Panc1 (cell line): ENCODE measurements around the gene OSGIN1.

ENCODE experiments used
- CTCF ChIP-seq: fragments of 450-650 bp; IDR thresholded peaks from 2 replicates; pipeline ENCODE4 v1.5.1; 2017; ENCODE audit warnings: mild to moderate bottlenecking
- POLR2AphosphoS5 ChIP-seq: IDR thresholded peaks from 2 replicates; pipeline ENCODE4 v1.6.1; 2012; ENCODE audit warnings: mild to moderate bottlenecking, low read depth, low read length, moderate library complexity
- SIN3A ChIP-seq: IDR thresholded peaks from 2 replicates; pipeline ENCODE4 v1.6.1; 2012; ENCODE audit warnings: low read depth, mild to moderate bottlenecking, low read length, moderate library complexity, borderline replicate concordance; ENCODE audit not compliant: insufficient read depth
- TF ChIP-seq, protein P1 (sequence below), 2 experiments: IDR thresholded peaks; 2 replicates each; pipeline ENCODE4 v1.6.1; 2011 to 2012; ENCODE audit warnings: low read depth in 2 of 2, control low read depth in 1 of 2, low read length in 1 of 2, mild to moderate bottlenecking in 1 of 2, moderate library complexity in 1 of 2; ENCODE audit not compliant: insufficient read depth in 1 of 2

DNA sequence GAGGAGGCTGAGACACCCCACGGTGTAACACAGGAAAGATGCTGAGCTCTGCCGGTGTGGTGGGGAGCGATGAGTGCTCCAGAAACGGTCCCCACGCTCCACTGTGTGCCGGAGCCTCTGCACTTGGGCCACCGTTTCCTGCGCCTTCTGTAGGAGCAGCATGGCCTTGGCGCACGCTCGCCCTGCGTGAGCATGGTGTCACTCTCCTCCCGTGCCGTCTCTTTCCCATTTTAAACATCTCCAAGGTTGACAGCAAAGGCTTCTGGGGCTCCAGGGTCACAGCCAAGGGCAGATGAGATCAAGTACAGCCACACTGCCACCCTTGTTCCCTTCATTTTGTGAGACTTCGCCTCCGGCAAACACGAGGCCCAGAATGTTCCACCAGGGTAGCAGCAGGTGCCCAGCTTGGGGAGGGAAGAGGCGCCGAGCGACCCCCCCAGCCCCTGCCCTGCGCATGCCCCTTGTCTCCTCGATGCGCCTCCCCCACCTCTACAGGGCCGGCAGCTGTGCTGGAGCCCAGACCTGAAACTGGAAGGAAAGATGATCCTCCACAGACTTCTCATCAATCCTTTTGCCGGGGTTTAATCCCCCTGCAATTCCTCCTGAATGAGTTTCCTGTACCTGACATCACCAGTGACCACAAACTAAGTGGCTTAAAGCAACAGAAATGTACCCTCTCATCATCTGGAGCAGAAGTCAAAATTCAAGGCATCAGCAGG is 19.9 kb upstream of the OSGIN1 start:
- TF ChIP-seq CTCF (no peak), POLR2AphosphoS5 (no peak), SIN3A (no peak)
- TF ChIP-seq, protein P1, sequence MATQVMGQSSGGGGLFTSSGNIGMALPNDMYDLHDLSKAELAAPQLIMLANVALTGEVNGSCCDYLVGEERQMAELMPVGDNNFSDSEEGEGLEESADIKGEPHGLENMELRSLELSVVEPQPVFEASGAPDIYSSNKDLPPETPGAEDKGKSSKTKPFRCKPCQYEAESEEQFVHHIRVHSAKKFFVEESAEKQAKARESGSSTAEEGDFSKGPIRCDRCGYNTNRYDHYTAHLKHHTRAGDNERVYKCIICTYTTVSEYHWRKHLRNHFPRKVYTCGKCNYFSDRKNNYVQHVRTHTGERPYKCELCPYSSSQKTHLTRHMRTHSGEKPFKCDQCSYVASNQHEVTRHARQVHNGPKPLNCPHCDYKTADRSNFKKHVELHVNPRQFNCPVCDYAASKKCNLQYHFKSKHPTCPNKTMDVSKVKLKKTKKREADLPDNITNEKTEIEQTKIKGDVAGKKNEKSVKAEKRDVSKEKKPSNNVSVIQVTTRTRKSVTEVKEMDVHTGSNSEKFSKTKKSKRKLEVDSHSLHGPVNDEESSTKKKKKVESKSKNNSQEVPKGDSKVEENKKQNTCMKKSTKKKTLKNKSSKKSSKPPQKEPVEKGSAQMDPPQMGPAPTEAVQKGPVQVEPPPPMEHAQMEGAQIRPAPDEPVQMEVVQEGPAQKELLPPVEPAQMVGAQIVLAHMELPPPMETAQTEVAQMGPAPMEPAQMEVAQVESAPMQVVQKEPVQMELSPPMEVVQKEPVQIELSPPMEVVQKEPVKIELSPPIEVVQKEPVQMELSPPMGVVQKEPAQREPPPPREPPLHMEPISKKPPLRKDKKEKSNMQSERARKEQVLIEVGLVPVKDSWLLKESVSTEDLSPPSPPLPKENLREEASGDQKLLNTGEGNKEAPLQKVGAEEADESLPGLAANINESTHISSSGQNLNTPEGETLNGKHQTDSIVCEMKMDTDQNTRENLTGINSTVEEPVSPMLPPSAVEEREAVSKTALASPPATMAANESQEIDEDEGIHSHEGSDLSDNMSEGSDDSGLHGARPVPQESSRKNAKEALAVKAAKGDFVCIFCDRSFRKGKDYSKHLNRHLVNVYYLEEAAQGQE (IDR thresholded peaks at IDR 0.05; ENCODE audit: insufficient read depth in 1 of 2, low read depth in 2 of 2, low read length in 1 of 2) = no peak
